Uterus (tissue), 4 donors: Measurements from ENCODE around the gene MIAT. TPM values are rescaled to one million over a fixed set of nuclear protein-coding genes. Genes with fewer than 3 reads are reported as not detected.

Source experiments
- DNase-seq, 2 donors: peaks; one replicate each; pipeline ENCODE4 v3.0.0-alpha.2; 2019 to 2020
- H3K27ac ChIP-seq, 2 donors: fragments of 200-600 bp; sonication (generic); 1 replicate in 1 of 2; 2 replicates in 1 of 2; pipeline ENCODE4 v1.5.1; 2016 to 2018
- H3K27me3 ChIP-seq, 2 donors: fragments of 200-600 bp; sonication (generic); one replicate each; pipeline ENCODE4 v1.5.1; 2018 to 2019; ENCODE audit warnings: control low read depth in 1 of 2
- H3K36me3 ChIP-seq, 2 donors: fragments of 200-600 bp; sonication (generic); one replicate each; pipeline ENCODE4 v1.5.1; 2019; ENCODE audit warnings: control low read depth in 1 of 2
- H3K4me1 ChIP-seq, 2 donors: fragments of 200-600 bp; sonication (generic); one replicate each; pipeline ENCODE4 v1.5.1; 2018 to 2019; ENCODE audit warnings: control low read depth in 1 of 2
- H3K4me3 ChIP-seq, 2 donors: fragments of 200-600 bp; sonication (generic); 1 replicate in 1 of 2; 2 replicates in 1 of 2; pipeline ENCODE4 v1.5.1; 2018 to 2019; ENCODE audit warnings: mild to moderate bottlenecking in 1 of 2
- H3K9me3 ChIP-seq, 2 donors: fragments of 200-600 bp; sonication (generic); one replicate each; pipeline ENCODE4 v1.5.1; 2019; ENCODE audit warnings: control low read depth in 1 of 2
- POLR2A ChIP-seq, 2 donors: fragments of 450-650 bp; IDR thresholded peaks; one replicate each; pipeline ENCODE4 v1.6.1; 2016; ENCODE audit warnings: antibody characterized with exemption in 2 of 2, mild to moderate bottlenecking in 1 of 2, moderate library complexity in 1 of 2
- intact Hi-C: fragments of 100-400 bp; cut with DNase I; formaldehyde crosslinking; loops from one replicate; pipeline ENCODE4 v1.15.1; 2023; ENCODE audit warnings: low total_unique reads
- total RNA-seq, 4 donors: library from RNA; depleted of rRNA in 3 of 4; stranded (reverse); fragments of >200 nt in 3 of 4; gene quantifications; one replicate each; pipeline versions ENCODE4 v1.1.0 to v1.2.4, GENCODE V29; 2014 to 2023
- TF ChIP-seq, protein P1 (sequence below), 4 experiments: fragments of 200-600 bp in 2 of 4; fragments of 450-650 bp in 2 of 4; sonication (generic) in 2 of 4; IDR thresholded peaks; one replicate each; pipeline ENCODE4 v1.5.1; 2016 to 2019; ENCODE audit warnings: antibody characterized with exemption in 4 of 4, mild to moderate bottlenecking in 2 of 4, moderate library complexity in 1 of 4
- donor health status: DM: yes; HTN: yes; CAD: no.

Gene MIAT
- total RNA-seq, 4 donors from 2014 or later: 0.51 to 5.3 (median 3.1) TPM

GRCh38 chr22:26616650-26617049 is 40.7 kb upstream of the MIAT start:
- Histone ChIP-seq H3K36me3 (no peaks in the 10 kb centered on the region), H3K27me3 (no peaks in the 10 kb centered on the region), H3K27ac (no peak overlapping the region), H3K4me1 (no peaks in the 10 kb centered on the region), H3K4me3 (no peak overlapping the region), H3K9me3 (no peaks in the 10 kb centered on the region)
- TF ChIP-seq, protein P1, sequence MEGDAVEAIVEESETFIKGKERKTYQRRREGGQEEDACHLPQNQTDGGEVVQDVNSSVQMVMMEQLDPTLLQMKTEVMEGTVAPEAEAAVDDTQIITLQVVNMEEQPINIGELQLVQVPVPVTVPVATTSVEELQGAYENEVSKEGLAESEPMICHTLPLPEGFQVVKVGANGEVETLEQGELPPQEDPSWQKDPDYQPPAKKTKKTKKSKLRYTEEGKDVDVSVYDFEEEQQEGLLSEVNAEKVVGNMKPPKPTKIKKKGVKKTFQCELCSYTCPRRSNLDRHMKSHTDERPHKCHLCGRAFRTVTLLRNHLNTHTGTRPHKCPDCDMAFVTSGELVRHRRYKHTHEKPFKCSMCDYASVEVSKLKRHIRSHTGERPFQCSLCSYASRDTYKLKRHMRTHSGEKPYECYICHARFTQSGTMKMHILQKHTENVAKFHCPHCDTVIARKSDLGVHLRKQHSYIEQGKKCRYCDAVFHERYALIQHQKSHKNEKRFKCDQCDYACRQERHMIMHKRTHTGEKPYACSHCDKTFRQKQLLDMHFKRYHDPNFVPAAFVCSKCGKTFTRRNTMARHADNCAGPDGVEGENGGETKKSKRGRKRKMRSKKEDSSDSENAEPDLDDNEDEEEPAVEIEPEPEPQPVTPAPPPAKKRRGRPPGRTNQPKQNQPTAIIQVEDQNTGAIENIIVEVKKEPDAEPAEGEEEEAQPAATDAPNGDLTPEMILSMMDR (IDR thresholded peaks at IDR 0.05): no peak
- no peak for TF ChIP-seq POLR2A (IDR thresholded peaks at IDR 0.05)
- no peak for DNase-seq
- intact Hi-C loops: no loop called here

DNA sequence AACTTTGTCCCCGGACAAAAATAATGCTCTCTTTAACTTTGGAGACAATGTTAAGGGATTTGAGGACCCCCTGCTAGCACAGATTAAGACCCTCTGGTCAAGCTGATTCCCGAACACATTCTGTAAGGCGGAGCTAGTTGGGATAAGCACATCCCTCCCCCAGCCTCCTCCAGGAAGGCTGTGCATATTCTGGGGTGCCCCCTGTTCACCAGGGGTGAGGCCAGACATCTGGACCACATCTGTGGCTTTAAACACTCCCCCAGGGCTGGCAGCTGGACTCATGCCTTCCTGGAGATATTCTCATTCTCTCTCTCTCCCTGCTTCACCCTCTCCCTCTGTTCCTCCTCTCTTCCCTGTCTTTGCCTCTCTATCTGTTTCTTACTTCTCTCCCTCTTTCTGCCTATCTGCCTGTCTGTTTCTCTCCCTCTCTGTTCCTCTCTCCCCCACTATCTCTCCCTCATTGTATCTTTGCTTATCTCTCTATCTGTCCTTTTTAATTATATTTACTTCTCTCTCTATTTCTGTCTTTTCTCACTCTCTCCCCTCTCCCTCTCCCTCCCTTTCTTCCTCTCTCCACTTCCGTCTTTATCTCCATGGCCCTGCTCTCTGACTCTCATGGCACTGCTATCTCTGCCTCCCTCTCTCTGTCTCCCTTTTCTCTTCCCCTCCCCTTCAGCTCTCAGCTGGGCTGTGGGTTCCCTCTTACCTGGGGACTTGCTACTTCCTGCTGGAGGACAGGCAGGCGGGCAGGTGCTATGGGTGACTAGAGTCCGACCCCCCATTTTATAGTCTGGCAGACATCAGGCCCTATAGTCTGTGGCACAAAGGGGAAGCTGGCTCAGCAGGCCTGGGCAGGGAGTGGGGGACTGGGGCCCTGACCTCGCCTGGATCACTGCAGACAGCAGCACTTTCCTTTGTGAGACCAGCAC is 39.9 kb upstream of the MIAT start, which contains the start of gene CRYBB1:
Gene CRYBB1 (minus strand): TSS at position 757 of the 929 bp plus-strand sequence. CDS start 1,708 bp downstream, outside the sequence.
- DNase-seq: no peak
- no peaks in the 10 kb centered on the region for H3K4me1 ChIP-seq
- H3K9me3 ChIP-seq: no peaks in the 10 kb centered on the region
- H3K36me3 ChIP-seq: no peaks in the 10 kb centered on the region
- TF ChIP-seq POLR2A (IDR thresholded peaks at IDR 0.05): no peak
- TF ChIP-seq, protein P1 (IDR thresholded peaks at IDR 0.05): no peak
- H3K27me3 ChIP-seq: no peaks in the 10 kb centered on the region
- intact Hi-C loops: no loop called here
- H3K4me3 ChIP-seq: no peak within 1 kb of the TSS
- peak within 1 kb of the TSS in 1 of 2 donors; percentile 12 for H3K27ac ChIP-seq

DNA sequence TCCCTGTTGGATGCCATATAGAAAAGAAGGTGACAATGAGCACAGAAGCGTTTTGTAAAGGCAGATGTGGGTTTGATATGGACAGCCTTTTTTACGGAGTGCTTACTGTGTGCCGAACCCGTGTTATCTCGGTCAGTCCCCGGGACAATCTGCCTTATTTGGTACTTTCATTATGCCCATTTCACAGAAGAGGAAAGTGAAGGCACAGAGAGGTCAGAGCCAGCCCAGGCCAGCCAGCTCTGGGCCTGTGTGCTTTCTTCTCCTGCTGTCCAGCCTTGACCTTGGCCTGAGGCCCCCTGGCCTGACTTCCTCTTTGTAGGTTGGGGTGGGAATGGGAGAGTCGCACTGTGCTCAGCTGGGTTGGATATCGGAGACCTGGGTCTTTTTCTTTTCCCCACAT is 38.9 kb upstream of the MIAT start:
- DNase-seq: no peak
- H3K27me3 ChIP-seq: no peaks in the 10 kb centered on the region
- intact Hi-C loops: no loop called here
- no peak for TF ChIP-seq POLR2A (IDR thresholded peaks at IDR 0.05)
- TF ChIP-seq, protein P1 (IDR thresholded peaks at IDR 0.05): no peak
- no peaks in the 10 kb centered on the region for H3K4me1 ChIP-seq
- H3K4me3 ChIP-seq: no peak overlapping the region
- H3K9me3 ChIP-seq: no peaks in the 10 kb centered on the region
- peak overlapping the region in 1 of 2 donors; percentile 12 for H3K27ac ChIP-seq
- no peaks in the 10 kb centered on the region for H3K36me3 ChIP-seq

DNA sequence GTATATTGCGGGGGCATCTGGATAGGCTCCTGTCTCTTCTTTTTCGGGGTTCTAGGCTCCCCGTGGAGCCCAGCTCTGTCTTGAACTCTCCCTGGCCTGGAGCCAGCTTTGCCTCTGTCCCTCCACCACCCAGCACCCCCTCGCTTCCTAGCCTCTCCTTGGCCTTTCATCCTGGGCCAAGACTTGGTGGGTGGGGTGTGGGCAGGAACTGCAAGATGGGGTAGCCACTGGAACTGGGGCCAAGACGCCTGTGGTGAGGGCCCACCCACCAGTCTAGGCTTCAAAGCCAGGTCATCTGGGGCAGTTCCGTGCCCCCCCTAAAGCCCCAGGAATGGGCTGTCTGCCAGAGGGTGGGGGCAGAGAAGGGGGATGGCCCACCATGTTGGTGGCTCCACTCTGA is 37.9 kb upstream of the MIAT start:
- Histone ChIP-seq H3K4me3 (no peak overlapping the region), H3K9me3 (no peaks in the 10 kb centered on the region), H3K4me1 (no peaks in the 10 kb centered on the region), H3K27me3 (no peaks in the 10 kb centered on the region), H3K36me3 (no peaks in the 10 kb centered on the region), H3K27ac (peak overlapping the region in 1 of 2 donors; percentile 12)
- DNase-seq: peak in 1 of 2 donors; percentile 63
- no peak for TF ChIP-seq POLR2A (IDR thresholded peaks at IDR 0.05)
- intact Hi-C loops: no loop called here

- Histone ChIP-seq H3K27ac (no peak overlapping the region), H3K4me1 (no peaks in the 10 kb centered on the region), H3K4me3 (no peak overlapping the region), H3K9me3 (no peaks in the 10 kb centered on the region), H3K27me3 (no peaks in the 10 kb centered on the region), H3K36me3 (no peaks in the 10 kb centered on the region)
- DNase-seq: no peak
- no peak for TF ChIP-seq POLR2A (IDR thresholded peaks at IDR 0.05)
- TF ChIP-seq, protein P1 (IDR thresholded peaks at IDR 0.05): no peak
- intact Hi-C loops: no loop called here
Observed at GRCh38 chr22:26620197-26620596, 37.2 kb upstream of the MIAT start.
